Mesenchymal stem cell (in vitro differentiated cells and primary cell): ENCODE results near the gene RAD51B.

ENCODE experiments used
- DNase-seq: peaks from one replicate; pipeline ENCODE4 v3.0.0-alpha.2; 2013
- H2AFZ ChIP-seq: one replicate; pipeline ENCODE4 v1.6.1; 2013; ENCODE audit warnings: low read depth, mild to moderate bottlenecking, control low read depth, inconsistent platforms, low read length, moderate library complexity
- H2AK5ac ChIP-seq: 2 replicates; pipeline ENCODE4 v1.6.1; 2013; ENCODE audit warnings: low read length, moderate library complexity, mild to moderate bottlenecking, inconsistent platforms; ENCODE audit not compliant: severe bottlenecking
- H2BK120ac ChIP-seq: one replicate; pipeline ENCODE4 v1.6.1; 2013; ENCODE audit warnings: low read depth, mild to moderate bottlenecking, inconsistent platforms, low read length, moderate library complexity
- H2BK12ac ChIP-seq, 2 experiments: one replicate each; pipeline ENCODE4 v1.6.1; 2013; ENCODE audit warnings: inconsistent platforms in 2 of 2, low read length in 2 of 2, mild to moderate bottlenecking in 2 of 2, moderate library complexity in 2 of 2, control low read depth in 1 of 2
- H2BK15ac ChIP-seq: one replicate; pipeline ENCODE4 v1.6.1; 2013; ENCODE audit warnings: mild to moderate bottlenecking, low read depth, inconsistent platforms; ENCODE audit not compliant: poor library complexity, severe bottlenecking
- H2BK5ac ChIP-seq: 2 replicates; pipeline ENCODE4 v1.6.1; 2013; ENCODE audit warnings: low read depth, mild to moderate bottlenecking, low read length, control low read depth, inconsistent platforms; ENCODE audit not compliant: poor library complexity, severe bottlenecking
- H3K14ac ChIP-seq, 2 experiments: one replicate each; pipeline ENCODE4 v1.6.1; 2013; ENCODE audit warnings: inconsistent platforms in 2 of 2, low read length in 2 of 2, control low read depth in 1 of 2, mild to moderate bottlenecking in 1 of 2, moderate library complexity in 1 of 2
- H3K18ac ChIP-seq, 2 experiments: one replicate each; pipeline ENCODE4 v1.6.1; 2013; ENCODE audit warnings: inconsistent platforms in 2 of 2, low read length in 2 of 2, control low read depth in 1 of 2, low read depth in 1 of 2, mild to moderate bottlenecking in 1 of 2
- H3K23ac ChIP-seq, 2 experiments: one replicate each; pipeline ENCODE4 v1.6.1; 2013; ENCODE audit warnings: inconsistent platforms in 2 of 2, low read length in 2 of 2, mild to moderate bottlenecking in 2 of 2, moderate library complexity in 2 of 2, control low read depth in 1 of 2
- H3K27ac ChIP-seq: 2 replicates; pipeline ENCODE4 v1.5.1; 2013; ENCODE audit warnings: mild to moderate bottlenecking, moderate library complexity, low read length, control low read depth, inconsistent platforms; ENCODE audit not compliant: poor library complexity, severe bottlenecking
- H3K27me3 ChIP-seq, 2 experiments: 2 replicates each; pipeline versions ENCODE4 v1.6.1 to v1.7.0; 2013; ENCODE audit warnings: low read length in 2 of 2, mild to moderate bottlenecking in 2 of 2, moderate library complexity in 2 of 2, control low read depth in 1 of 2, inconsistent platforms in 1 of 2; ENCODE audit not compliant: control insufficient read depth in 1 of 2, insufficient read depth in 1 of 2
- H3K36me3 ChIP-seq, 2 experiments: 2 replicates each; pipeline versions ENCODE4 v1.6.1 to v1.7.0; 2013; ENCODE audit warnings: low read length in 2 of 2, control low read depth in 1 of 2, inconsistent platforms in 1 of 2, low read depth in 1 of 2, mild to moderate bottlenecking in 1 of 2; ENCODE audit not compliant: insufficient read depth in 2 of 2, control insufficient read depth in 1 of 2
- H3K4ac ChIP-seq, 2 experiments: one replicate each; pipeline ENCODE4 v1.6.1; 2013; ENCODE audit warnings: inconsistent platforms in 2 of 2, low read length in 2 of 2, mild to moderate bottlenecking in 2 of 2, moderate library complexity in 2 of 2, control low read depth in 1 of 2, low read depth in 1 of 2
- H3K4me1 ChIP-seq: 2 replicates; pipeline ENCODE4 v1.6.1; 2013; ENCODE audit warnings: low read depth, low read length, control low read depth; ENCODE audit not compliant: control insufficient read depth, insufficient read depth
- H3K4me2 ChIP-seq: 2 replicates; pipeline ENCODE4 v1.6.1; 2013; ENCODE audit warnings: low read length, mild to moderate bottlenecking, inconsistent platforms; ENCODE audit not compliant: poor library complexity, severe bottlenecking
- H3K4me3 ChIP-seq, 2 experiments: 2 replicates each; pipeline versions ENCODE4 v1.5.1 to v1.7.0; 2013; ENCODE audit warnings: low read length in 2 of 2, mild to moderate bottlenecking in 2 of 2, control low read depth in 1 of 2, low read depth in 1 of 2; ENCODE audit not compliant: insufficient read depth in 1 of 2
- H3K79me1 ChIP-seq: replicated peaks from 2 replicates; pipeline ENCODE4 v1.6.1; 2013; ENCODE audit warnings: mild to moderate bottlenecking, control low read depth, low read length, inconsistent platforms; ENCODE audit not compliant: poor library complexity, severe bottlenecking
- H3K9ac ChIP-seq: 2 replicates; pipeline ENCODE4 v1.7.0; 2013; ENCODE audit warnings: mild to moderate bottlenecking, low read length, moderate library complexity
- H3K9me3 ChIP-seq: 2 replicates; pipeline ENCODE4 v1.7.0; 2013; ENCODE audit warnings: mild to moderate bottlenecking, low read length; ENCODE audit not compliant: control insufficient read depth
- H4K8ac ChIP-seq: one replicate; pipeline ENCODE4 v1.6.1; 2013; ENCODE audit warnings: inconsistent platforms, mild to moderate bottlenecking, low read length, moderate library complexity
- H4K91ac ChIP-seq: one replicate; pipeline ENCODE4 v1.6.1; 2013; ENCODE audit warnings: mild to moderate bottlenecking, low read length, inconsistent platforms
- WGBS: methylation state at CpG from one replicate; pipeline ENCODE4 v1.1.7; 2013; ENCODE audit warnings: mixed read lengths; 5-methylcytosine and 5-hydroxymethylcytosine counted together

The RAD51B gene

DNA sequence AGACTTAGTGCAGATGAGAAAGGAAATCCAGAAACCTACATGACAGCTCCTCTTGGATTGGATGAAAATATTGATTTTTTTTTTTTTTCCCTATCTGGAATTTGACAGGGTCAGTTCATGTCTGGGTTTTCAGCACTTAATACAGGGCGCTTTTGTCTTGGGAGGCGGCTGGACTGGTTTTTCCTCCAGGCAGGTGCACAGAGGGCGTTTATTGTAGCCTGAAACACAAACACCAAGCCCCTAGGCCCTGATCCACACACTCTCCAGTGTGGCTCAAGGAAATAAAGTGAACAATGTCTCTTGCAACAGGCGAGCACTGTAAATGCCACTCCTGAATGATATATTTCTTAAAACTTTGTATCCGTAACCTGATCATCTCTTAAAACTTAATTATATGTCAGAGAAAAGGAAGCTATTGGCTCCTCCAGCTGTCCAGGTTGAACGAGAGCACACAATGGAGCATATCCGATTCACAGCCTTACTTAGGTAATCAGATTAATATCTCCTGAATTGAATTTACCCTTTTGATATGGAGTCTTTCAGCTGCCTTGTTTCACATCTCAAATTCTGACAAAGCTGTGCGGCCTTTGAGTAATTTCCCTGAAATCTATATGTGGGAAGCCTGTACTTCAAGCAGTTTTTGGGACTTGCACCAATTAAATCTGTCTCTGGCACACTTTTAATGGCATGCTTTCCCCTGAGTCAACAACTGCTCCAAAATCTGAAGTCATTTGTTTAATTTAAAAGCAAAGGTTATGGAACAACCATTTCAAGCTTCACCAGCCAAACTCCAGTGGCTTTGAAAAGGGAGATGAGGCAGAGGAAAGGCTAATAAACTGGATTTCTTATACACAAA is 487.6 kb downstream of the RAD51B start:
- no peaks in the 10 kb centered on the region for H3K36me3 ChIP-seq
- no peak overlapping the region for H2AK5ac ChIP-seq
- H4K91ac ChIP-seq: no peak overlapping the region
- H3K4ac ChIP-seq: no peak overlapping the region
- no peak overlapping the region for H3K18ac ChIP-seq
- H3K27me3 ChIP-seq: no peaks in the 10 kb centered on the region
- H2BK5ac ChIP-seq: no peak overlapping the region
- no peak overlapping the region for H3K14ac ChIP-seq
- H2AFZ ChIP-seq: no peak overlapping the region
- H2BK15ac ChIP-seq: no peak overlapping the region
- H3K79me1 ChIP-seq: no peaks in the 10 kb centered on the region
- H4K8ac ChIP-seq: no peak overlapping the region
- 90% methylated on average over 8 of the region's 8 CpGs for WGBS
- no peaks in the 10 kb centered on the region for H3K9me3 ChIP-seq
- H3K4me3 ChIP-seq: no peak overlapping the region
- H2BK12ac ChIP-seq: no peak overlapping the region
- DNase-seq: no peak
- H3K9ac ChIP-seq: peak overlapping the region; percentile 25
- no peaks in the 10 kb centered on the region for H3K4me1 ChIP-seq
- no peak overlapping the region for H3K27ac ChIP-seq
- H3K4me2 ChIP-seq: no peak overlapping the region
- no peak overlapping the region for H3K23ac ChIP-seq
- no peak overlapping the region for H2BK120ac ChIP-seq

DNA sequence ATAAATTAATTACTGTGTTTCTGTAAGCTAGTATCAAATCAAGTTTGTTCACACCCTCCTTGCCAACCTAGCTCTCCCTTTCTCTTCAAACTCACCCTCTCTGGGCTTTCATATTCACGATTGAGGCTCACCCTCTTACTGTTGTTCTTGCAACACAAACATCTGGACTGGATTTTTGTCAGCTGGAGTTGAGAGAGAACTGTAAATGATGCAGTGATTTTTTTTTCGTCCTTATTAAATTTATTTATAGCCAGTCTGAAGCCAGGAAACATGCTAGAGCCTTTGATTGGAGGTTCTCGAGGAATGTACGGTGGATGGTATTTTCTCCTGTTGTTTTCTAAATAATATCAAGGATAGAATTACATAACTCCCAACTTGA is 488.2 kb downstream of the RAD51B start:
- Histone ChIP-seq H3K79me1 (no peaks in the 10 kb centered on the region), H3K27me3 (no peaks in the 10 kb centered on the region), H3K14ac (no peak overlapping the region), H2AFZ (no peak overlapping the region), H3K4ac (no peak overlapping the region), H3K4me3 (peak overlapping the region in 1 of 2 experiments; percentile 3), H2AK5ac (no peak overlapping the region), H3K27ac (no peak overlapping the region), H3K9me3 (no peaks in the 10 kb centered on the region), H3K18ac (no peak overlapping the region), H3K4me1 (no peaks in the 10 kb centered on the region), H2BK120ac (no peak overlapping the region), H3K23ac (no peak overlapping the region), H2BK15ac (no peak overlapping the region), H3K36me3 (no peaks in the 10 kb centered on the region), H2BK12ac (no peak overlapping the region), H3K4me2 (no peak overlapping the region), H2BK5ac (no peak overlapping the region), H4K8ac (no peak overlapping the region), H3K9ac (peak overlapping the region; percentile 25), H4K91ac (no peak overlapping the region)
- WGBS: 88% methylated on average over 1 of the region's 4 CpGs
- DNase-seq: no peak

DNA sequence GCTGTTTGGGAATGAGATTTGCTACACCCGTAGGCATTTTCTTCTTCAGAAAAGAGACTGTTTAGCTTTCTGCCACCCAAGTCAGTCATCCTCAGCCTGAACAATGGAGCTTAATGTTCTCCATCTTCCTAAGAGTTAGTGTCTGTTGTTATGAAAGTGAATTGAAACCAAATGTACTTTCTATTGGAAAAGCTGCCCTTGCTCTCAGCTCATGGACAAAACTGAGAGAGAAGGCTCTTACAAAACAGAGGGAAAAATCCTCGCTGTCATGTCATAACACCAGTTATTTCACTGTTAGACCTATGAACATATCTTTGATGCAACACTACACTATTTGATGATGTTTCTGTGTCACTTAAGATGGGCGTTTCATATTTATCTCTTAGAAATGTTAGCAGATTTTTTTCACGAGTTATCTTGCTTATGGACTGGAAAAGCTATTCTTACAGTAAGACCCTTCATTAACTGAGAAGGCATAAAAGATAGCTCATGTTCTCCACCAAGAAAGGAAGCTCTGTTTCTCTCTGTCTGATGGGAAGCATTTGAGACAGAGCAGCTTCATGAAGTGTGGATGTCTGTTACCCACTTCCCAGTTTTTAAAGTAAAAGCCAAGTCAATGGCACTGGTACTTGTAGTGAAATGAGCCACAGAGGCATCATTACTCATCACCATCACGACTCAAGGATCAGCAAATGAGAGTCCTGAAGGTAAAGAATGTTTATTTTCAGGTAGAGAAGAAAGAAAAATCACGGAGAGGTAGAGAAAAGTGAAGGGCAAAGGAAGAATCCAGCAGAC is 489.3 kb downstream of the RAD51B start:
- no peaks in the 10 kb centered on the region for H3K27me3 ChIP-seq
- no peak overlapping the region for H3K4me2 ChIP-seq
- no peaks in the 10 kb centered on the region for H3K36me3 ChIP-seq
- no peak overlapping the region for H2BK12ac ChIP-seq
- H3K23ac ChIP-seq: no peak overlapping the region
- 100% methylated on average over 1 of the region's 6 CpGs for WGBS
- no peak overlapping the region for H2AFZ ChIP-seq
- no peaks in the 10 kb centered on the region for H3K9me3 ChIP-seq
- H2BK5ac ChIP-seq: no peak overlapping the region
- no peak overlapping the region for H2BK15ac ChIP-seq
- H3K79me1 ChIP-seq: no peaks in the 10 kb centered on the region
- H2AK5ac ChIP-seq: no peak overlapping the region
- no peak overlapping the region for H3K4ac ChIP-seq
- H3K4me1 ChIP-seq: no peaks in the 10 kb centered on the region
- H3K4me3 ChIP-seq: peak overlapping the region in 1 of 2 experiments; percentile 25
- no peak overlapping the region for H3K18ac ChIP-seq
- no peak overlapping the region for H4K8ac ChIP-seq
- no peak overlapping the region for H3K14ac ChIP-seq
- no peak overlapping the region for H4K91ac ChIP-seq
- no peak for DNase-seq
- H3K9ac ChIP-seq: peak overlapping the region; percentile 15
- H2BK120ac ChIP-seq: no peak overlapping the region
- H3K27ac ChIP-seq: no peak overlapping the region

DNA sequence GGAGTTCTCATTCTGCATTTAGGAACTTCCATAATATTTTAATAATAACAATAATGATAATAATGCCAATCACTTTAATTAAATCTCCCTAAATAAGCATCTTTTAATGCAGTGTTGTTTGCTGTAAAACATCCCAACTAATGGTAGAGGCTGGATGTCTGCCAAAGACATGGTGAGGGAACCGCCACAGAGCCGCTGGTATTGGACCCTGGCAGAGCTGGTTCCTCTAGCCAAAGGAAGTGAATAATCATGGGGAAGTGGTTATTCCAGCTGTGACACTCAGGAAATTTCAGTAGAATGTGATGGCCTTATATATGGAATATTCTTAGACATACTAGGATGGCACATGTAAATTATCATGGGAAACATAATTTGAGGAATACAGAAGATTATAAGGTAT is 490.0 kb downstream of the RAD51B start:
- H3K4me1 ChIP-seq: no peaks in the 10 kb centered on the region
- H4K91ac ChIP-seq: no peak overlapping the region
- H3K79me1 ChIP-seq: no peaks in the 10 kb centered on the region
- no peak overlapping the region for H2BK120ac ChIP-seq
- no peak overlapping the region for H3K4me3 ChIP-seq
- no peak overlapping the region for H2BK15ac ChIP-seq
- WGBS: 92% methylated on average over 2 of the region's 2 CpGs
- no peak overlapping the region for H4K8ac ChIP-seq
- H2BK5ac ChIP-seq: no peak overlapping the region
- no peaks in the 10 kb centered on the region for H3K9me3 ChIP-seq
- no peaks in the 10 kb centered on the region for H3K27me3 ChIP-seq
- H3K9ac ChIP-seq: no peak overlapping the region
- no peaks in the 10 kb centered on the region for H3K36me3 ChIP-seq
- H3K27ac ChIP-seq: no peak overlapping the region
- no peak overlapping the region for H2BK12ac ChIP-seq
- H3K4ac ChIP-seq: no peak overlapping the region
- no peak for DNase-seq
- H3K14ac ChIP-seq: no peak overlapping the region
- H3K18ac ChIP-seq: no peak overlapping the region
- H3K23ac ChIP-seq: no peak overlapping the region
- H3K4me2 ChIP-seq: no peak overlapping the region
- H2AFZ ChIP-seq: no peak overlapping the region
- no peak overlapping the region for H2AK5ac ChIP-seq
